ENCODE data around the gene FRMD4A.

FRMD4A gene

GRCh38 chr10:13711291-13711690 lies 619.4 kb downstream of the FRMD4A start:
- no peak for DNase-seq

- DNase-seq, result no peak
Measured at GRCh38 chr10:13709931-13710650, 620.6 kb downstream of the FRMD4A start.

- DNase-seq, result no peak
Measured at GRCh38 chr10:13708256-13708990, 622.3 kb downstream of the FRMD4A start.

GRCh38 chr10:13707156-13707881 lies 623.4 kb downstream of the FRMD4A start:
- no peak for DNase-seq

DNA sequence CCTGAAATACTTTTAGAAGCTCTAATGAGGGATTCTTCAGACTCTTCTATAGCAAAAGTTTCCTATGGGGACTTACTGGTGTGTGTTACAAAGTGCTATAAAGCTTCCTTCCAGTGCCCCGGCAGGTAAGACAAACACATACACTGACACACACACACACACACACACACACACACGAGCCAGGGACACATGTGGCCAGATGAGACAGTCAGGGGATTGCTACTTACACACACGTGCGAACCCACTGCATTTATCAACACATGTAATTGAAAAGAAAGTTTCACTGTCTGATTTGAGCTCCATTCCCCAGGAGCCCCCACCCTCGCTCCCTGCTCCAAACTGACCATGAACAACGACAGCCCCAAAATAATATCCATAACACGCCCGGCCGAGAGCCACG lies 624.1 kb downstream of the FRMD4A start:
- DNase-seq, result no peak

DNA sequence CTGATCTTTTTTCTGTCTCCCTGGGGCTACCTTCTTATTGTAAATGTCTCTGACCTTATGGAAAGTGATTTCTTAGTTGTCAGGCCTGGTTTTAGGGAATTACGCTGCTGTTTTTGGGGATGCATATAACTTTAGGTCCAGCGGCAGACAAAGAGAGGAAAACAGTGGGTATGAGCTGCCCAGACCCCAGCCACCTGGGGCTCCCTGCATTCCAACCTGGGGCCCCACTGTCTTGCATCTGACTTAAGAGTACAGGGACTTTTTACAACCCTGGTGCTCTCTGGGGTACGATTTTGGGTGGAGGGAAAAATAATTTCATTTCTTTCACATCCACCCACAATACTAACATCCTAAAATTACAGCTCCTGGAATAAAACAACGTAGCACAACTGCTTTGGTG lies 624.5 kb downstream of the FRMD4A start:
- no peak for DNase-seq

GRCh38 chr10:13705526-13706174 lies 625.1 kb downstream of the FRMD4A start:
- no peak for DNase-seq

DNA sequence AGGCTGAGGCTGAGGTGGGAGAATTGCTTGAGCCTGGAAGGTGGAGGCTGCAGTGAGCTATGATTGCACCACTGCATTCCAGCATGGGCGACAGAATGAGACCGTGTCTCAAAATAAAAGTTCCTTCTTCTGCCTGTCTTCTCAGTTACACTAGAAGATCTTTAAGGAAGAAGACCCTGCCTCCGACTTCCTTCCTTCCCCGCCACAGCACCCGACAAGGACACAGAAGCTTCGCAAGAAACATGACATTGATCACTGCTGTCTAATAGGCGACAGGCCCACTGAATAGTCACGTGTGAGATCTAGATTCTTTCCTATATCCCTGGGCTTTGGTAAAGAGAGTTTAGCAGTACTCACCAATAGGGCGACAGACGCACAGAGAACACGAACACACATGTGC lies 625.8 kb downstream of the FRMD4A start:
- no peak for DNase-seq

DNA sequence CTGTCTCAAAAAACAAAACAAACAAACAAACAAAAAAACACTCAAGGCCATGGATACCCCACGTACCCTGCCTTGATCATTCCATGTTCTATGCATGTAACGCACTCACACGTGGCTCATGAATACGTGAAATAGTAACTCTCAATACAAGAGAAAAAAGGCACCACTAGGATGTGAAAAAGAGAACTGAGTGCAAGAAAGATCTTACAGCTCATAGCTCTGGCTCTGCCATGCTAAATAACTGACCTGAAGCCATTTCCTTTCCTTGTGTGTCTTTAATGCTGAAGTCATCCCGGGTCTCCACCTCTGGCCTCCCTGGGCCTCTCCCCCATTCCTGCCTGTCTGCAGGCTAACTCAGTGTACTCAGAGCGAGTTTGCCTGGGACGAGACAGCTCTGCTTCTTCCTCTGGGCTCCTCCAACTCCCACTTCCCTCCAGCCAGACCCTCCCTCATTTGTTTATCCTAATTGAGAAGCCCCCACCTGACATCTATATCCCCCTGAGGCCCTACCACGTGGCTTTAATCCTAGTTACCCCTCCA lies 626.7 kb downstream of the FRMD4A start:
- DNase-seq, result no peak

DNA sequence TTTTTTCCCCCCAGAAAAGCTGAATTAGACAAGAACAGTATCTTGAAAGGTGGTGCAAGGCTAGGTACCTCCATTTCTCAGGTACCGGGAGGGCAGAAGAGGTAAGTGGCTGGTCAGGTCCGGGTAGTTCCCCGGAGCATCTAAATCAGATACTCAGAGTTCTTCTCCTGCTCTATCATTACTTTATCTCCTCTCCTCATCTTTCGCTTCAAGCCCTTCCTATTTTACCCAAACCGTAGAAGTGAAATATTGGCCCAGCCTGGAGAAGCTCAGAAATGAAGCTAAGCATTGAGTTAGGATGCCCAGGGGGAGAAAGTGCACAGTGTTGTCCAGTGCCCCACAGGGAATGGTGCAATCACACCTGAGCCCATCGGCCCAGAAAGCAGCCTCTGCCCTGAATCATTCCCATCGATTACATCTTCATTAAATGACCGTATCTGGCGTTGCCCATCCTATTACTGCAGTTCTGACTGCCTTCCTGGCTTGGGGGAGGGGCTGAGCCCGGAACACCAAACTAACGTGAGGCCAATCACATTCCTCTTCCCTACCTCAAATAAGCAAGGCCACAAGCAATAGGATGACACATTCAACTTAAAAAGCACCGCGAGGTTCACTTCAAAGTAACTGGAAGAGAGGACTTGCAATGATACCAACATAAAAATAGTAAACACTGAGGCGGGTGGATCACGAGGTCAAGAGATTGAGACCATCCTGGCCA lies 627.5 kb downstream of the FRMD4A start:
- DNase-seq, result no peak

DNA sequence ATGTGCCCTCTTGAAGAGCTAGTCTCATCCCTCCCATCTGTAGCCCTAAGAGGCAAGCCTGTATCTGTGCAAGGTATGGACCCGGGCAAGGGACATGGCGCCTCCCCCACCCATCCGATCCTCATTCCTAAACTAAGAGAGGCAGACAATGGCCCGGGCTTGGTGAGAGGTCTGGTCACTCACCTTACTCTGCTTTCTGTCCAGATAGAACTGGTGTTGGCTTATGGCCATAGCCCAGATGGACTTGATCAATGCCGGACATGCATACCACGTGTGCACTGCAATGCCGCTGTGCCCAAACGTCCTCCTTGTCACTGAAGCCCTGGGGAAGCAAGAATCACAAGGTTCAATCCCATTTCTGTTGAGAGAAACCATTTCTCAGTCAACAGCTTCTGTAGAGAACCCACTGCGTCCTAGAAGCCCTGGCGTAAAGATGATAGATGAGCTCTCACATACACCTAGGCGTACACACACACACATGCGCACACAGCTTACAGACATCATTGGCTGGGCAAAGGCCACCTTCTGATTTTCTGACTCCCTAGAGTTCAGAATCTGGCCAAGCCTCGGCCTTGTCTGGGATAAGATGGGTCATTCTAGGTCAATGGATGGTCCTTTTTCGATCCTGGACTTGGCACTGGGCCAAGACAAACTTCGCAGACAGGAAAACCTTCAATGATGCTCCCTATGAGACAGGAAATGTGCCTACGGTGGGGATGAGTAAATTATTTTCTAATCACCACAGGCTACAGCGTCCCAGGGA lies 629.4 kb downstream of the FRMD4A start:
- no peak for DNase-seq

DNA sequence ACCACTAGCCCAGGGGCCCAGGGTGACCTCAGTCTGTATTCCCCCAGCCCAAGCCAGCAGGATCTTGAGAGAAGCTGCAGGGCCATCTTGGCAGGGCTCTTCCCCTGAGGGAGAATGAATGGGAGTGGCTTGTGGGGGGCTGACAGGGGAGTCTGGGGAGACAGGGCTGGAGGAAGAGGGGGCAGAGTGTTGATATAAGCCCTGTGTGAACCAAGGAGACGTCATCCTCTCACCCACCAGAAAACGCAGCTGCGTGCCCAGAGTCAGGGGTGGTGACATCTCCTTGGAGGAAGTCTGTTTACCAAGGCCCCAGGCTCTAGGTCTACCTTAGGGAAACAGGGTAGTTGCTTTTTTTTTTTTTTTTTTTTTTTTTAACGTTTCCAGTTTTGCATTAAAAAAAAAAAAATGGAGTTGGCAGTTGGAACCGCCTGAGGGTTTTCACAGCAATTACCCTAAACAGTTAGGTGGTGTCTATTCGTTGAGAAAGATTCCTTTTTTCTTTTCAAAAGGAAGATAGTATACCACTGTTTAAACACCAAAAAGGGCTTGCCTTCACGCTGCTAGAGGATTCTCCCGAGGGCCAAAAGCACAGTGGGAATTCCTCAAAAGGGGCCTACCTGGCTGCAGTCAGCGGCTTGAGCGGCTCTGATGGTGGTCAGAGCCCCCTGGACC lies 630.1 kb downstream of the FRMD4A start:
- DNase-seq, result no peak

- no peak for DNase-seq
Measured at GRCh38 chr10:13699216-13699615, 631.5 kb downstream of the FRMD4A start.

GRCh38 chr10:13698217-13698616 lies 632.5 kb downstream of the FRMD4A start:
- DNase-seq, result no peak

GRCh38 chr10:13696071-13696470 lies 634.7 kb downstream of the FRMD4A start:
- DNase-seq, result no peak

GRCh38 chr10:13695588-13695987 lies 635.1 kb downstream of the FRMD4A start:
- DNase-seq, result no peak

DNA sequence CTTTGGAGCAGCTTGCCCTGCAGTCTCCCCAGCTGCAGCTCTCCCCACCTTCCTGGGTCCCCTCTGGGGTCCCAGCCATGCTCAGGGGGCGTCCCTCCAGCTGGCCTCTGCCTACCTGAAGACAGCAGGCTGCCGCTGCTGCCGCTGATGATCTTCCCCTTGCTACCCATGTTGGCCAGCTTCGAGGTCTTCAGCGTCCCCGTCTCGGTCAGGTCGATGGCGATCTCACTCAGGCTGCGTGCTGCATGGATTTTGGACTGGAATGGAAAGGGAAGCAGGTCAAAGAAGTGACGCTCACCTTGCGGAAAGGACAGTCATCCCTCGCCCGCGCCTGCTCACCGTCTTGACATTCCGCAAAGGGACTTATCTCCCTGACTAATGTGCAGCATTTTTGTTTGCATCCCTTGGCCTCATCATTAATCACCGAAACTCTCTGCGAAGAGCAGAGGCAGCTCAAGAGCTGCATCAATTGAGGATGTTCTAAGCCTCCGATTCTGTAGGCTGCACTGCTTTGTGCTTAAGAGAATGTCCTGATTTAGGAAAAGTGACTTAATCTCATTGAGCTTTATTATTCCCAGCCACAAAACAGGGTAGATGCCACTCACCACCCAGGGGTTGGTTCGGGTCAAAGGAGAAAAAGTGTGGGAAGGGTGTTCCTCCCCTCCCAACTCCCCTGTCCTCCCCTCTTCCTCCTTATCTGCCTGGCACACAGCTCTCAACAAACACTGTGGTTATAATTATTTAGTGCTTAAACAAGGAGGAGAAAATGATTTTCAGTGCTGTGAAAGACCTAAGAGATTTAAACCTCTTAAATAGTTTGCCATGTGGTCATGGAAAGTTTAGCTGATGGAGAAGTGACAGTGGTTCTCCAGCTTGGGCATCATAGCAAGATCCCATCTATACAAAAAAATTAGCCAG lies 636.7 kb downstream of the FRMD4A start:
- DNase-seq, result no peak

GRCh38 chr10:13690281-13690825 lies 640.4 kb downstream of the FRMD4A start:
- DNase-seq, result no peak

GRCh38 chr10:13686331-13686752 lies 644.4 kb downstream of the FRMD4A start:
- DNase-seq, result no peak

GRCh38 chr10:13685885-13686284 lies 644.8 kb downstream of the FRMD4A start:
- DNase-seq, result no peak
